DMS79 (cell line): ENCODE results near the gene GADD45B.
"Not testable (repeated sequence)": the region's sequence is repeated elsewhere in the genome, so short reads cannot be mapped to it uniquely, and the experiment has no call there.

Source experiments
- DNase-seq: peaks from one replicate; lab custom pipeline; 2025; lab: John Stamatoyannopoulos, UW

GADD45B gene

DNA sequence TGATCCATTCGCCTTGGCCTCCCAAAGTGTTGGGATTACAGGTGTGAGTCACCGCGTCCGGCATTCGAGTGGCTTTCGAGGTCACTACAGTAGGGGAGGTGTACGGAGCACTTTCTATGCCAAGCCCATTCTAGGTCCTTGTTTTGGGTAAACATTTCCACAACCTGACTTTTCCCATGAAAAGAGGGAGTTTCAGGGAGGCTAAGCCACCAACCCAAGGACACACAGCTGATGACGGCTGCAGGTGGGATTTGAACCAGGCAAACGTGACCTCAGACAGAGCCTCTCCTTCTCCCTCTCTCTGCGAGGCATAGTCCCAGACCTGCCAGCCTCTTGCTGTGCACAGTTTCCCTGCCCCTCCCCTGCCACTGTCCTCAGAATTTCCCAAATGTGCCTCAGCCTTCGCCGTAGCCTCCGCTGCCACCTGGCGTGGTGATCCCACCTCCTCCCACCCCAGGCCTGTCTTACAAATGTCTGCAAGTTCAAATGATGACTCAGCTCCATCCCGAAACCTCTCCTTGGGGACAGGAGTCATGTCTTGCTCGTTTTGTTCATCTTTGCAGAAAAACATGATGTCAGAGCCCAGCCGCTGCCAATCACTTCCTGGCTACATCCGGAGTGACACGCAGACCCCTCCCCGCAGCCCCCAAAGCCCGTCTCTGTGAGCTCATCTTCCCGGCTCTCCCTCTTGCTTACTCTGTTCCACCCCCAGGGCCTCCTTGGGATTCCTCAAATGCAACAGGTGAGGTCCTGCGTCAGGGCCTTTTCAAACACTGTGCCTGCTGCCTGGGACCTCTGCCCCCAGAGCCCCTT, 6.6 kb upstream of the GADD45B start:
- no peak for DNase-seq

GRCh38 chr19:2469915-2470200, 6.1 kb upstream of the GADD45B start:
- not testable (repeated sequence) for DNase-seq

DNA sequence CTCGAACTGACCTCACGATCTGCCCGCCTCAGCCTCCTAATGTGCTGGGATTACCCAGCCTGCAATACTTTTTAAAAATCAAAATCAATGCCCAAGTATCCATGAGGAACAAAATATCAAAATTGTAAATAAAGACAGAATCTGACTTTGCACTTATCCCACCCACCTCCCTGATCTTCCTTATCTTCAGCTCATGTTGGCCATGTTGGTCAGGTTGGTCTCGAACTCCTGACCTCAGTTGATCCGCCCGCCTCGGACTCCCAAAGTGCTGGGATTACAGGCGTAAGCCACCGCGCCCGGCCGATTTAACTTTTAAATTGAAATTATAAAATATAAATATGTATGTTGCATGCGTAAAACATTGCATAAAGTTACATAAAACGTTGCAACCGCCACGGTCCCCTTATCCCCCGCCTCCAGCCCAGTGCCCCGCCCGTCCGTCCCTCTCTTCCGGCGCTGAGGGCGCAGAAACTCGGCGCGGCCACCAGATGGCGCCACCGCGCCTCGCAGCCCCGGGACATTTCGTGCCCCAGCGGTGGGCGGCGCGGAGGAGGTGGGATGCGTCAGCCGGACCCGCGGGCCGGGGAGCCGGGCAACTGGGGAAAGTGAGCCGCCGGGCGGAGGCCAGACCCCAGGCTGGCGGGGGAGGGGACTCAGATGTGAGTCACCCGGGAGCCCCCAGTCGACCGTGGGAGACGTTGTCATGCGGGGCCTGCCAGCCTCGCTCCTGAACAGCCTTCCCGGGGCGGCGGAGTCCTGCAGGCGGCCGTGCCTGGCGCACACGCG, 1.5 kb upstream of the GADD45B start:
- DNase-seq = peak; percentile 36

- DNase-seq = no peak
Observed at GRCh38 chr19:2475018-2475701, 767 bp upstream of the GADD45B start.

- no peak for DNase-seq
Observed at GRCh38 chr19:2476451-2477140, 669 bp downstream of the GADD45B start.

DNA sequence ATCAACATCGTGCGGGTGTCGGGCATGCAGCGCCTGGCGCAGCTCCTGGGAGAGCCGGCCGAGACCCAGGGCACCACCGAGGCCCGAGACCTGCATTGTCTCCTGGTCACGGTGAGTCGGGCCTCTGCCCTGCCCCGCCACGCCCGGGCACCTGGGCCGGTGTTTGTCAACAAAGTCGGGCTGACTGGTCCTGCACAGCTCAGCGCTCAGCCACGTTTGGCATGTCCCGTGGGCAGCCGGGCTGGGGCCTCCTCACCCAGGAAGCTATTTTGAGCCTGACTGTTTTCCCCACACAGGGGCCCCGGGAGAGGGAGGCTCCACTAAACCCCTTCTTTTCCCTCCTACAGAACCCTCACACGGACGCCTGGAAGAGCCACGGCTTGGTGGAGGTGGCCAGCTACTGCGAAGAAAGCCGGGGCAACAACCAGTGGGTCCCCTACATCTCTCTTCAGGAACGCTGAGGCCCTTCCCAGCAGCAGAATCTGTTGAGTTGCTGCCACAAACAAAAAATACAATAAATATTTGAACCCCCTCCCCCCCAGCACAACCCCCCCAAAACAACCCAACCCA, 1.3 kb downstream of the GADD45B start:
- DNase-seq = no peak

DNA sequence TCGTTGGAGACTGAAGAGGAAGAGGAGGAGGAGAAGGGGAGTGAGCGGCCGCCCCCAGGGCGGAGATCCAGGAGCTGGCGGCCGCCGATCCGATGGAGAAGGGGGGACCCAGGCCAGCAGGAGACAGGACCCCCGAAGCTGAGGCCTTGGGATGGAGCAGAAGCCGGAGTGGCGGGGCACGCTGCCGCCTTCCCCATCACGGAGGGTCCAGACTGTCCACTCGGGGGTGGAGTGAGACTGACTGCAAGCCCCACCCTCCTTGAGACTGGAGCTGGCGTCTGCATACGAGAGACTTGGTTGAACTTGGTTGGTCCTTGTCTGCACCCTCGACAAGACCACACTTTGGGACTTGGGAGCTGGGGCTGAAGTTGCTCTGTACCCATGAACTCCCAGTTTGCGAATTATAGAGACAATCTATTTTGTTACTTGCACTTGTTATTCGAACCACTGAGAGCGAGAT, 1.8 kb downstream of the GADD45B start:
- DNase-seq = no peak

DNA sequence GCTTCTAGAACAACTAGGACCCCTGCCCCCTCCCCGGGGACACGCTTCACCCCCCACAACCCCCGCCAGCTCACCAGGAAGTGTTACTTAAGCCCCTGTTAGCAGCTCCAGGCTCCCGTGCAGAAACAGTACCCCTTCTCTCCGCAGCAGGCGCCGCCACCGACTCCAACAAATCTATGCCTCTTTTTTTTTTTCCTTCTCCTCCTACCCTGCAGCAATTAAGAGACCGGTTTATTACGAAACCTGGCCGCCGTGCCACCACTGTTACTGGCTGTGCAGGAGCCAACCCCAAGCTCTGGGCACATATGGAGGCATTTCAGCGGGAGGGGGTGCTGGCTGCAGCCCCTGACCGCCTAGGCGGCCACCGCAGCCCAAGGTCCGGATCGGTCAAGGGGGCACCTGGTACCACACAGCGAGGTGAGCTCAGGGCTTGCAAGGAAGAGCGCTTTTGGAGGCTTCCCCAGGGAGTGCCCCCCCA, 2.4 kb downstream of the GADD45B start:
- no peak for DNase-seq

DNA sequence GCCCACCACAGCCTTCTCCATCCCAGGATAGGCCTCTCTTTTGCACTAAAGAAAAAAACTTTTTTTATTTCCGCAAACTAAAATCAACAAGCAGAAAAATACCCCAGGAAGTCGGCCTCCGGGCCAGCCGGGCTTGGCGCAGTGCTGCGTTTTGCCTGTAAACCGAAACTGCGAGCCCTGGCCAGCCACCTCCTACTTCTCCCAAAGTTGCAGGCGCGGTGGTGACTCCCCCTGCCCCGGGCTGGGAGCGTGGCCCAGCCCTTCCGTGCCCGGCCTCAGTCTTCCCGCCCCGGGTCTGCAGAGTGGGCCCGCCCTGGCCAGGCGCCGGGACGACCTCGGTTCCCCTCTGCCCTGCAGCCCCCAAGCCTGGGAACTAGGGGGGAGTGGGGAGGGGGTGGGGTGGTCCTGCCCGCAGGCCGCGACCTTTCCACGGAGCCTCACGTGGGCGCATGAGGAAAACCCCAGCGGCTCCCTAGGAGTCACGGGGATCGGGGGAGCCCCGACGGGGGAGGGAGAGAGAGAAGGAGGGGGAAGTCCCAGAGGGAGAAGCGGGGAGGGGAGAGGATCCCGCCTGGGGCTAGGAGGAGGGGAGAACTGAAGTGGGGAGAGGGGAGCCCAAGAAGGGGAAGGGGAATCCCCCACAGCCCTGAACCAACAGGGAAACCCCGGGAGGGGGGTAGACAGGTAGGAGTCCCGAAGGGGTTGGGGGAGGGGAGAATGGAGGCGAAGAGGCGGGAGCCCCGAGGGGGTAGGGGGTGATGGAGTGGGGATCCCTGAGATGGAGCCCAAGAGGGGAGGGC, 3.0 kb downstream of the GADD45B start:
- DNase-seq = no peak

DNA sequence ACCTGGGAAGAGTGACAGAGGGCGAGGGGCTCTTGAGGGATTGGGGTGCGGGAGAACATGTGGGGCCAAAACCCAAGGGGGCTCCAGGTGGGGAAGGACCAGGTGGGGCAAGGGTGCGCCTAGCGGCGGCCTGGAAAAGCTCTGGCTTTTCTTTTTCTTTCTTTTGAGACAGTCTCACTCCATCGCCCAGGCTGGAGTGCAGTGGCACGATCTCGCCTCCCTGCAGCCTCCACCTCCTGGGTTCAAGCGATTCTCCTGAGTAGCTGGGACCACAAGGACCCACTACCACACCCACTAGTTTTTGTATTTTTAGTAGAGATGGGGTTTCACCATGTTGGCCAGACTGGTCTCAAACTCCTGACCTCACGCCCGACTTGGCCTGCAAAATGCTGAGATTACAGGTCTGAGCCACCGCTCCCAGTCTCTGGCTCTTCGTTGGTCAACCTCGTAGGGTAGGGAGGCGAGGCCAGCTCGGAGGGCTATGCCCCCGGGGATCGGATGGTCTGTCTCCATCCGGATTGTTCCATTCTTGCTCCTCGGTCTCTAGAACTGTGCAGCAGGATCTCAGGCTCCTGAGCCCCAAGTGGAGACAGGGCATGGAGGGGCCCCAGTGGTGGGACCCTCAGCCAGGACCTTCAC, 3.7 kb downstream of the GADD45B start:
- DNase-seq = no peak

DNA sequence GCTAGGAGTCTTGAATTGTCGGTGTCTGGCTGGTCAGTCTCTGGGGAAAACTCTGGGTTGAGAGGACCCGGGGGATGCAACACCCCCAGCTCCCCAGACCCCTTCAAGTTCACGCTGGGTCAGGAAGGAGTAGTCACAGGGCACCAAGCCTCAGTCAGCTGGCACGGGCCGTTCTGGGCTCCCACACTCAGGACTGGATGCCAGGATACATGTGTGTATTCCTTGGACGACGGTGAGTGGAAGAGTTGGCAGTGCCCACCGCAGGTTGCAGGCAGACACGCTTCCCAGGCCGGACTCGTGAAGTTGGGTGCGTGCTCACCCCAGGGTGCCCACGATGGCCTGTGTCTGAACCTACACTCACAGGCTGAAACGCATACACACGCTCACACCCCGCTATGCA, 5.5 kb downstream of the GADD45B start:
- DNase-seq = no peak

DNA sequence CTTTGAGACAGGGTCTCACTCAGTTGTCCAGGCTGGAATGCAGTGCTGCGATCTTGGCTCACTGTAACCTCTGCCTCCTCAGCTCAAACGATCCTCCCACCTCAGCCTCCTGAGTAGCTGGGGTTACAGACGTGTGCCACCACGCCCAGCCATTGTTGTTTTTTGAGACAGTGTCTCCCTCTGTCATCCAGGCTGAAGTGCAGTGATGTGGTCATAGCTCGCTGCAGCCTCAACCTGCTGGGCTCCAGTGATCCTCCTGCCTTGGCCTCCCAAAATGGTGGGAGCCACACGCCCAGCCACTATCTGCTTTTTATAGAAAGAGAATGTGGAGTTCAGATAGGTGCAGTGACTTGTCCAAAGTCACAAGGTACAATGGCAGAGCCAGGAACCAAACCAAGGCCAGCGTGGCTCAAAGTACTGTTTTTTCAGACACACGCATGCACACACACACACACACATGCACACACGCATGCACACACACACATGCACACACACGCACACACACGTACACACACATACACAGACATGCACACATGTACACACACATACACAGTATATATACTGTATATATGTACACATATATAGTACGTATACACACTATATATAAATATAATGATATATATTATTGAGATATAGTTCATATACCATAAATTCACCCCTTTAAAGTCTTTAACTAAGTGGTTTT, 6.6 kb downstream of the GADD45B start:
- DNase-seq = no peak

DNA sequence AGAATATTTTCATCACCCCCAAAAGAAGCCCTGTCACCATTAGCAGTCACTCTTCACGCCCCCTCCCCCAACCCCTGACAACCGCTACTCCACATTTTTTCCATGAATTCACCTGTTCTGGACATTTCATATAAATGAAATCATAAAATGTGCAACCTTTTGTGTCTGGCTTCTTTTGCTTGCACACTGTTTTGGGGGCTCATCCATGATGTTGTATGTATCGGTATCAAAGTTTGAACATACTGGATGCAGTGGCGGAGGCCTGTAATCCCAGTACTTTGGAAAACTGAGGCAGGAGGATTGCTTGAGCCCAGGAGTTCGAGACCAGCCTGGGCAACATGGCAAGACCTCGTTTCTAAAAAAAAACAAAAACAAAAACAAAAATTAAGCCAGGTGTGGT, 7.2 kb downstream of the GADD45B start:
- DNase-seq = no peak

- DNase-seq = no peak
Observed at GRCh38 chr19:2483484-2484151, 7.7 kb downstream of the GADD45B start.

DNA sequence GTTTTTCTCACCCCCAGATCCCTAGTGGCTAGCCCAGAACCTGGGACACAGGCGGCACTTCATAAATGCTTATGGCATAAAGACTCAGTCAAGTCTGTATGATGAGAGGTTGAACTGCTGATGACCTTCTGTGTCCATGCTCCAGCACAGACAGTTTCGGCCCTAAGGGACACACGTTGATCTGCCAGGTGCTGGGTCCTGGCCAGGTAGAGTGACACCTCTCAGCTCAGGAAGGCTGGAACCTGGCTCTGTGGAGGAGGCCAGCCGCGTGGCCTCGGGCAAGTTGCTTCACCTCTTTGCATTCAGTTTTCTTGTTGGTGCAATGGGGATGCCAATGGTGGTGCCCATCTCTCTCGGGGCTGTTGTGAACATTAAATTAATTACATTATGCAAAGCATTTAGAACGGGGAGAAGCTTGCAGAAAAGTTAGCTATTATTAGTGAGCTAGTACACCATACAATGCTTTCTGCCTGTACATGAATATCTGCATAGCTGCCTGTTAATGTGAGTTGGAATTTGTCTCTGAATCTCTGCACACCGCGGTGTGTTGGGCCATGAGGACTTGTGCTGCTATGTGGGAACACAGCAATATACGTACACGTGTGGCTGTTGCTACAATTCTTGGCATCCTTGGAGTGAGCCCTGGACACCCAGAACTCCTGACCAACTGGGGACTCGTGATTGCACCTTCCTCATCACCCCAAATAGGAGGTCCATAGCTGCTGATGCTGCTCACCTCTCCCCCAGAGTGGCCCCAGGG, 8.4 kb downstream of the GADD45B start:
- DNase-seq = no peak

- no peak for DNase-seq
Observed at GRCh38 chr19:2485428-2485827, 9.5 kb downstream of the GADD45B start.

GRCh38 chr19:2487090-2487489, 11.2 kb downstream of the GADD45B start:
- no peak for DNase-seq

DNA sequence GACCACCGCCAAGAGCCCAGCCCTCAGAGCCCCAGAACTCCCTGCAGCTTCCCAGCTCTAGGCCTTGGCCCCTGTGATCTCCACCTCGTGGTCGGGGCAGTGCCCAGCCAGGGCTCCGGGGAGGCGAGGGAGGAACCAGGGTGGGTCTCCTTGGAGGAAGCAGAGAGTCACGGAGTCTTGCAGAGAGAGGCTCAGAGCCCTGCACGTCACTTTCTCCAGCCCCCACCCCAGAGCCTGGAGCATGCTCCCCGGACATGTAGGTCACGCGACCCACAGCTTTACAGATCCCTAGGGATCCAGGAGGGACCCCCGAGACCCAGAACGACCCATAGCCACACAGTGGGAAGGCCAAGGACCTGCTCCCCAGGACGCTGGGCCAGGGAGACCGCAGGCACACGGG, 11.9 kb downstream of the GADD45B start:
- no peak for DNase-seq
